HG02970 (cell line): ENCODE measurements around the gene VWA8.

ENCODE experiments used
- ATAC-seq: cut with Tn5 transposase; IDR thresholded peaks from one replicate; pipeline ENCODE4 v1.9.1; 2021; ENCODE audit warnings: mild to moderate bottlenecking, moderate library complexity, moderate number of reproducible peaks; ENCODE audit not compliant: unreplicated experiment, low FRiP score

VWA8 gene

DNA sequence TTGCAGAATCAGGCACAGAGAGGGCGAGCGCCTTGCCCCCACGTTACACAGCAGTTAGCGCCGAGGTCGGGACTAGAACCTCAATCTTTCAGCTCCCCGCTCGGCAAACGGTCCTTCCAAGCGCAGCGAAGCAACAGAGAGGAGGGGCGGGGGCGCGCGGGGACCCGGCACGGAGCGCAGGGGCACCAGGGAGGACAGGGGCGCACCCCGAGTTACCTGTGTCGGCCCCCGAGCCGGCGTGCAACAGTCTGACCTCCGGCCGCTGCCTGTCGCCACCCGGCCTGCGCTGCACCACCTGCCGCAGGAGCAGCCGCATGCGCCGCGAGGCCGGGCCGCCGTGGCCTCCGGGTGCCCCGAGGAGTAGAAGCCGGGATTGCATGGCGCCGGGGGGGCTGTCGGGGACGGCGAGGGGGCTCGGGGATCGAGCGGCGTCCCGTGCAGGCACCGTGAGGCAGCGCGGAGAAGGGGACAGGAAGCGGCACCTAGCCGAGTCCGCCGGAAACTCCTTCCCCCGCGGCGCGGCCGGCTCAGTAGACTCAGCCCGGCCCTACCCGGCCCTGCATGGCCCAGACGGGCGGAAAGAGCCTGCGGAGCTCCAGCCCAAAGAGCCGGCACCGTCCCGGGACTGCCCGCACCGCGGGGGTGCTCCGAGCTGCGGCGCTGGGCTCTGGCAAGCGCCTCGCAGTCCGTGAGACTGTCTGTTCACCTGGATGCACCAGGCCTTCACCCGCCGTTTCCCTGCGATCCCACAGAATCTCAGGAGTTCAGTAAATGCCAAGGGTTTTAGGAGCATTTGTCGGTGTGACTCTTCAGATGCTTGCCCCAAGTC lies at the start of gene VWA8:
Gene VWA8, minus strand, starts transcription at position 473 of the 829 bp plus-strand sequence. Its CDS starts 94 bp downstream, at position 379.
- peak; percentile 82 for ATAC-seq

DNA sequence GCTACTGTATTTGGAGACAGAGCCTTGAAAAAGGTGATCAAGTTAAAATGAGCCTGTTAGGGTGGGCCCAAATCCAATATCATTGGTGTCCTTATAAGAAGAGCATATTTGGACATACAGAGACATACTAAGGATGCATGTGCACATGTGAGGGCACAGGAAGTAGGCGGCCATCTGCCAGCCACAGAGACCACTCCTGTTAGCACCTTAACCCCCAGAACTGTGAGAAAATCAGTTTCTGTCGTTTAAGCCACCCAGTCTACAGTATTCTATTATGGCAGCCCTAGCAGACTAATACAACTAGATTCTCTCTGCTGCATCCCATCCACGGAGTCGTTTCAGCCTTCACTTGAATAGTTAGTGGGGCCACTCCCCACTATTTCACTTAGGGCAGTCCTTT lies 48.1 kb upstream of the VWA8 start:
- no peak for ATAC-seq

DNA sequence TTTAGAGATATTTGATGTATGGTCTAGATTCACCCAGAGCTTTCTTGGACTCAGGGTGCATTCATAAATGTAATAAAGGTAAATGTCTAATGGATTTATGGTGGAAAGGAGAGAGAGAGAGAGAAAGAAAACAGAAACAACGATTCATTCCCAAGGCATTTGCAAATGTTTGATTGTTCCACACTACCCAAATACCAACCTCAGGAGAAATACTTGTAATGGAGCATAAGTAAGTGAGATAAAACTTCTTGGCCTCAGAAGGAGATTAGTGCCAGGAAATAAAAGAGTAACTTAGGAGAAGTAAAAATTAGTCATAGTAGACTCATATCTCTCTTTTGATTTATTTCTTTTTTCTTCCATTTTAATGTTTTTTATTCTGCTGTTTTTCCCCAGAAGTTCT lies 46.9 kb upstream of the VWA8 start:
- no peak for ATAC-seq

DNA sequence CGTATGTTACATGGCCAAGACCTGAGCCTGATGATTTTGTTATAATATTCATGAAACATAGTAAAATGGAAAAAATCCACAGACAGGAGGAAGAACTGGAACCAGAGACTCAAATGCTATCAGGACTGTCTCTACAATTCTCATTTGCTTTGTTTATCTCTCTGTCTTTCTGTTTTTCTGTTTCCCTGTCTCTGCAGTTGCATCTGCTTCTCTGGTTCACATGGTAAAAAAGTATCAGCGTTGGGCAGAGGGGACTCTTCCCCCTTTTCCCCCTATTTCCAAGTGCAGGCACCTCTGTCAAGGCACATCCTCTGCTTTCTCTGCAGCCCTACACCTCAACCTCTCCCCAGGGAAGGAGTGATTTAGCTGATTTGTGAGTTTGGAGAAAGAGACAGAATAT lies 41.2 kb upstream of the VWA8 start:
- no peak for ATAC-seq

DNA sequence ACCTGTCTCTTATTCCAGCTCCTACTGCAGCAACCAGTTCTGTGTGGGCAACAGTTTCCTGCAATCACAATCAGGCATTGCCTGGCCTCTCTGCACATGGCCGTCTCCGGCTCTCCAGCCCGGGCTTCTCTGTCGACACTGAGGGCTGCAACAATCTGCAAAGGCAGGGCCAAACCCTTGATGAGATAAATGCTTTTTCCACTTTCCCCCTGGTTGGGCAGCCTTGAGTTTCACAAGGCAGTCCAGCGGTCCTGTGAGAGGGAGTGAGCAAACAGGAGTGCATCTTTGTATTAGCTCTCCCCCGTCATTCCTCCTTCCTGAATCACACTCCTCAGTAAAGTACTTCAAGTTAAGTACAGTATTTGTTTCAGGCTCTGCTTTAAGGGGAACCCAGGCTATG lies 40.7 kb upstream of the VWA8 start:
- ATAC-seq = no peak

DNA sequence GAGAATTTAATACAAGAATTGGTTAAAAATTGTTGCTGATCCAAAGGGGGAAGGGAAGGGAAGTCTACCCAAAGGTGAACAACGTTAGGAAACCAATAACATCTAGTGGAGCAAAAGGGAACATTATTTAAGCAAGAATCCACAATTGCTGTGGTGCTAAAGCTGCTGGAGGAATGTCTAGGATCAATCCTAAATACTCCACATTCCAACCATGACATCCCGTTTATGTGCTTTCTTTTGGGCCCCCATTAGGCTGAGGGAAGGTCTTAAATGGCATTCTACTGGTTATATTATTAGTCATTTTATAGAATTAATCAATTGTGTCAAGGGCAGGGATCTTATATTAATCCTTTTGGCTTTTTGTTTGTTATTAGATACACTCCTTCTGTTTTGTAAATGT lies 39.9 kb upstream of the VWA8 start:
- ATAC-seq = no peak

DNA sequence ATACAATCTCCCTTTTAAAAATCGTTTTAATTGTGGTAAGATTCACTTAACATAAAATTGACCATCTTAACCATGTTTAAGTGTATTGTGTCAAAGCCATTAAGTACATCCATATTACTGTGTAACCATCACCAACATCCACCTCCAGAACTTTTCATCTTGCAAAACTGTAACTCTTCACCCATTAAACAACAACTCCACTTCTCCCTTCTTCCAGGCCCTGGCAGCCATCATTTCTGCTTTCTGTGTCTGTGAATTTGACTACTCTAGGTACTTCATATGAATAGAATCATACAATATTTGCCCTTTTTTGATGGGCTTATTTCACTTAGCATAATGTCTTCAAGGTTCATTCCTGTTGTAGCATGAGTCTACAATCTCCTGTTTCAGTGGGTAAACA lies 36.5 kb upstream of the VWA8 start:
- ATAC-seq = no peak

DNA sequence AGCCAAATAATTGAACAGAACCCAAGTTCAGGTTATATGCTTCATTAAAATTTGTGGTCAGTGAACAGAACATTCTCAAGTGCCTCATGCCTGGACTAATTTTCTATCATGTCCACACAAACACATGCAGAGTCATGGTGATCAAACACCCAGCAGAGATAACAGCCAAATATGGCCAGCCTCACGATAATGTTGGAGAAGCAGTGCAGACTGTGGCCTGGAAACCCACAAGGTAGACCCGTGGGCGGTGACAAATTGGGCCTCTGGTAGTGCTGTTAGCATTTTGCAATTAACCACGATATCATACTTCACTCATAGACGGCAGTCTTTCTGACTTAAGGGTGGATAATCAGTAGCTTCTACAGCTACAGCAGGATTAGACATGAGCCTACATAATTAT lies 35.0 kb upstream of the VWA8 start:
- no peak for ATAC-seq

DNA sequence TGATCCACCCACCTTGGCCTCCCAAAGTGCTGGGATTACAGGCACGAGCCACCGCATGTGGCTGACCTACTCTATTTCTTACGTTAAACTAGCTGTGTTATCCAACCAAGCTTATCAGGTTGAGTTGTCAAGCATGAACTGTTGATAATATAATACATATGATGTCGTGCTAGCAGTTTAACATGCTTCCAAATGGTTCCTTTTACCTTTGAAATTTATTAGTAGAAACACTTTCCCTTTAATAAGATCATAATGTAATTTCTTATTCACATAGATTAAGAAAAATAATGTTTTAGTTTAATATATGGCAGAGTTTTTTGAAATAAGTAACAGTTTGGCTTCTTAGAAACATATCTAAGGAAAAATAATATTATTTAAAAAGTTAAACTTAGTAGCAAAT lies 34.4 kb upstream of the VWA8 start:
- ATAC-seq = no peak

DNA sequence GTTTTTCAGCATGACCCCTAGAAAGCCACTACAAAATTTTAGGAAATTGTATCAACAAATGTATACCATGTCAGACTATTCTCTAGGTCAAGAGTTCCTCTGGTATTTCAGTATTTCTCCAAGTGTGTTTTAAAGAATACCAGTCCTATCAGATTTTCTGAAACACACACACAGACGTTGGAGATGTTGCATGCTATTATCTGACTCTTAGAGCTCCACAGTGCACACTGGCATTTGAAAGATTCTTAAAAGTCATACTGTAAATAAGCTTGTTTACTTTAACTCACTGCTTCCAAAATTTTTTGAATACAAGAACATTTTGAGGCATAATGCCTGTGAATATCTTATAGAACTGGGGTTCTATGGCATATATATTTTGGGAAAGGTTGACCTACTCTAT lies 33.8 kb upstream of the VWA8 start:
- ATAC-seq = no peak

DNA sequence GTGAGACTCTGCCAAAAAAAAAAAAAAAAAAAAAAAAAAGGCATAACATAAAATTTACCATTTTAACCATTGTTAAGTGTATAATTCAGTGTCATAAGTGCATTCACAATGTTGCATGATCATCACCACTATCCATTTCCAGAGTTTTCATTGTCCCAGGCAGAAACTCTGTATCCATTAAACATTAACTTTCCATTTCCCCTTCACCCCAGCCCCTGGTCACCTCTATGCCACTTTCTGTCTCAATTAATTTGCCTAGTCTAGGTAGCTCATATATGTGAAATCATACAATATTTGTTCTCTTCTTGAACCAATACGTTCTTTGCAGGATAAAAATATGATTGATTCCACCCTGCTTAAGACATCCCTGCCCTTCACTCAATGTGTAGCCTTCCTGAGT lies 31.0 kb upstream of the VWA8 start:
- ATAC-seq = no peak

DNA sequence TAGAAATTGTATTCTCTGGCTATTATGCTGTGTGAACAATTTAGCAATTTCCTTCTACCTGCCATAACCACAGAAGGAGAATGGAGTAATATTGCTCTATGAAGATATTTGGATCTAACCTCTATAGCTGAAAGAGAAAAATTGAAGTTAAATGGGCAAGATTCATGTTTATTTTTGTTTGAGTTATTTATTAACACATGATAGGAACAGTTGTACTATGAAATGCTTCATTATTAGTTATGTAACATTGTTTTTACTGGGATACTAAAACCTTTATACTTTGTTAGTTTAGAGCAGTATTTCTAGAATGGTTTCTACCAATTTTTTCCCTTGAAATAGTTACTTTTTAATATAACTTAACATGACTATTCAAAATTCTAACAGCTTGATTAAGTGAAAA lies 27.3 kb upstream of the VWA8 start:
- ATAC-seq = no peak

DNA sequence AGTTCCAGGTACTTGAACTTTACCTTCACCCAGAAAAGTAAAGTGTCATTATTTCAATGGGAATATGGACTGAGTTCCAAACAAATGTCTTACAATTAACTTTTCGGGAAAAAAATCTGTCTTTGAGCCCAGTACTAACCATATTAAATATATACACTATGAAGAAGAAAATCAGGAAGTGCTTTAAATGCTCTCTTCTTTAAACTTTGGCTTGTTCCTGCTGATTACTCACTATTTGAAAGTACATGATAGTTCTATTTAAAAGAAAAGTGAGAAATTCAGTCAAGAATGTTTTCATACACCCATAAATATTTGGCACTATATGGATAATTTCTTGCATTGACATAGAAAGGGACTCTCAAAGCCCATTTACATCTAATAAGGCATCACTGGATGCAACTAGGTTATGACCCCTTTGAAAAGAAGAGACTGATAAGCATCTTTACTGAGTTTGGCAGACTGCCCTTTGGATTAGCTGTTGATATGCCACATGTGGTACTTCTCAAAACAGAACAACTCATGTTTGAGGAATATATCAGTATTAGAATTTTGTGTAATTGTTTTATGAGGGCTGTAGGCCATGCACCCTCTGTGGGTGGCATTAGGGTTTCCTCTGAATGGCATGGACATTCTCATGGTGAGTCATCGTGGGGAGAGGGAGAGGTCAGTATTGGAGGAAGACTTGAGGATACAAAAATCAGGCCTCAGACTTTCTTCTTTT lies 25.0 kb upstream of the VWA8 start:
- ATAC-seq = no peak

DNA sequence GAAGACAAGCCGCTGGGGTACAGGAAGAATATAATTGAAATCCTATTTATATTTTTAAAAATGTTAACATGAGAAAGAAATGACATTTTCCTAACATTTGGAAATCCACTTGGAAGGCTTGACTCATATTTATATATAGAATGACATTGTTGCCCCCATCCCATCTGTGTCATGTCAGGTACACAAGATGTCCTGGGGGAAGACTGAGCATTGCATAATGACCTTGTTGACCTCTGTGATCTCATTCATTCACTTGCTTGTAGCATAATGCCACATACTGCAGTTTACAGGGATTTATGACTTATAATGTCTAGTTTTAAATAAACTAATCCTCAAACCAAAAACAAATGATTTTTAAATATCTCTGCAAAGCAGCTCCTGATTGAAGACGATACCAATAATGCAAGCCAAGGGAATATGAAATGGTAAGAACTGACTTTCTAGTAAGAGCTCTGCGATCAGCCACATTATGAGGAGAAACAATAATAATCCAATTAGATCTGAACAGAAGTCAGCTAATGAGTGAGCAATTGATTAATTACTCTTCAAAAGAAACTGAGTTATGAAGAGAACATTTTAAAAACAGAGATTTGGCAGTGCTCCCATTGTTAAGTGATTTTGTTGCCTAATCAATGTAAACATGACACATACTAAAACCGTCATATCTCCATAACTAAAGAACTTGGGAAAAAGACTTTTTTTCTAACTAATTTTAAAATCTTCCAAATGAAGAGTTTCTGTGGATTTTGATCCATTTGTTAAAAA lies 21.2 kb upstream of the VWA8 start:
- ATAC-seq = no peak

DNA sequence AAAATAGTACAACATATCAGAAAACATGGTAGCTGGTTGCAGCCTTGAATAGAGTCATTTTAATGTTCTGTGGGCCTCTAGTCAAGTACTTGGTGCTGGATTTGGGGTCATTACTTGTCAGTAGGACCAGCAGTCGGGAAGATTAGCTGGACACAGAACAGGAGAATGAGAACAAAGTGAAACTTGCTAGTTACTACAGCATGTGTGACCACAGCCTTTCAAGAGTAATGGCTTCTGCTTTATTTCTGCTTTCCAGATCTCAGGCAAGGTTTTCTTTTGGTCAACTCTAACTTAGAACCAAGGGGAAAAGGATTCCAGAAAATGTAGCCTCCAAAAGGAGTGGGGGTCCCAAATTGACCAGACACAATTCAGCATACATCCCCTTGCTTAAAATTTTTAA lies 17.1 kb upstream of the VWA8 start:
- no peak for ATAC-seq

DNA sequence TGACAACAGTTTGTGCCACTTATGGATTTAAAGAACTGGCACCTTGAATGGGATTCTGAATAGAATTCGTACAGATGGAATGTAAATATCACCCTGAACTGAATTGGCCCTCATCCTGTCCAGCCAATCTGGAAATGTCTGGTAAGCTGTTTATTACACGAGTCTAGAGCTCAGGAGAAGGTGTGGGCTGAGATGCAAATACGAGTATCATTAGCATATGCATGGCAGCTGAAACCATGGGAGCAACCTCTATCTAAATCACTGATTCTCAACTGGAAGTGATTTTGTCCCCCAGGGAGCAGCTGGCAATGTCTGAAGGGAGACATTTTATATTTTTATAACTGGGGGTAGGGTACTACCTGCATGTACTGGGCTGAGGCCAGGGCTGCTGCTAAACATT lies 15.6 kb upstream of the VWA8 start:
- no peak for ATAC-seq

DNA sequence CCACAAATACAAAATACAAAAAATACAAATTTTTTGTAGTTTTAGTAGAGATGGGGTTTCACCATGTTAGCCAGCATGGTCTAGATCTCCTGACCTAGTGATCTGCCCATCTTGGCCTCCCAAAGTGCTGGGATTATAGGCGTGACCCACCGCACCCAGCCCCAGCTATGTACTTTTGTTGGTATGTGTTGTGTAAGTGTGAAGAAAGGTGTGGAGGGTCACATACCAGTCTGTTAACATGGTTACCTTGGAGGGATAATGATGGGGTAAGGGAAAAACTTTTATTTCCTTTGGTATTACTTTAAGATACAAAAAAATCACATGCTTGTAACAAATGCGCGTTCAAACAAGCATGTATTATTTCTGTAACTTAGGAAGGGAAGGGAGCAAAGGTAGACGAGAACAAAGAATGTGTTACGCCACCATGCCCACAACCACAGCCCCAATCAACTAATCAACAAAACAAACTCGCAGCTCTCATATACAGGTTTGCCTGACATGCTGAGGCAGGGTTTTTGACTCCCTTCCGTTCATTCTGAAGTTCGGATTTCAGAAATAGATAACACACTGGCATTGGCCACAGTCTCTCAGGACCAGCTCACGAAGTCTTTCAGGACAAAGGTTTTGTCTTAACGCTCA lies 13.5 kb upstream of the VWA8 start:
- ATAC-seq = no peak

DNA sequence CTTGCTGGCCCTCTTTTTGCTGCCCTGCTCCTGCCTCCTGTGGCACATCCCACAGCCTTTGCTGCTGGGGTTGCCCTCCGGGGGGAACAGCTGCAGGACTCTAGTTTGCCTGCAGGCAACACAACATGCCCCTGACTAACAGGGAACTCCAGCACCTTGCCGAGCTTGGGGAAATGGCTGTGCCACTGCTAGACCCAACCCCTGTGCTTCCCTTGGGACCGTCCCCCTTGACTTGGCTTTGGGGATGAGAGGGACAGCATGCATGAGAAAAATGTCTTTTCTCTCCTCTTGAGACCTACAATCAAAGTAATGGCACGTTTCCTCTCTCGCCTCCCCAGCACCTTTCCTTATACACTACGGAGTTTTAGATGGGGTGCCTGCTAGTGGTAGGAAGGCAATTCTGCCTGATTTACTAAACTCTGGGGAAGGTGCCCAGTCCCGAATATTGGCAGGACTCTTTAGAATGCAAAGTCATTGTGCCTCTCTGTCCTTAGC lies 12.4 kb upstream of the VWA8 start:
- no peak for ATAC-seq

DNA sequence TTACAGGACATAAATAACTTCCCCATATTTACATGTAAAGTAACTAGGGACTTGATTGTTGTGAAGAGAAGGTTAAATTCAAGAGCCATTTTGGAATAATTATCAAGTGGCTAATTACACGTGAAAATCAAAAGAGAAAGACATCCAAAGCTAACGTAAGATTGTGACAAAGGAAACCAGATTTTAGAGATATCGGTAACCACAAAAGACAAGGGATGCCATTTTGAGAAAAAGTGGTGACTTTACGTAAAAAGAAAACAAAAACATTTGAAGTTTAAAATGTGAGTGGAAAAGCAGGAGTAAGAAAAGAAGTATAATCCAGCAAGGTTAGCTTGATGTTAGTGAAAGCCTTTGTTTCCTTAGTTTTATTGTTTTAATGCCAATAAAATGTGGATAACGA lies 10.9 kb upstream of the VWA8 start:
- ATAC-seq = no peak

DNA sequence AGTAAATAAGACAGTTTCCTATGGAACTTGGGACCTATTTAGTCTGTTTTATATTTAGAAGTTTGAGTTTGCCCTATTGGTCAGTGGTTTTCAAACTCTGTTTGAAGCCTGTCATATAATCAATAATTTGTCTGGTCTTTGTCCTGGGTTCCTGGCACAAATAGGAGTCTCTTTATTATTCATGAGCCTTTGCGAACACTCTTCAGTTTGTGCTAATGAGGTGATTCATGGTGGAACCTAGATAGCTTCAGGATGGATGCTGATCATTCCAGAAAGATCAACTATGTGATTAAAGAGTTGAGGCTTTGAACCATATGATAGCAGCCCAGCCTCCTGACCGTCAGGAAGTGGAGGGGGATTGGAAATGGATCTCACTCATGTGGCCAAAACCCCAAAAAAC lies 10.0 kb upstream of the VWA8 start:
- no peak for ATAC-seq

DNA sequence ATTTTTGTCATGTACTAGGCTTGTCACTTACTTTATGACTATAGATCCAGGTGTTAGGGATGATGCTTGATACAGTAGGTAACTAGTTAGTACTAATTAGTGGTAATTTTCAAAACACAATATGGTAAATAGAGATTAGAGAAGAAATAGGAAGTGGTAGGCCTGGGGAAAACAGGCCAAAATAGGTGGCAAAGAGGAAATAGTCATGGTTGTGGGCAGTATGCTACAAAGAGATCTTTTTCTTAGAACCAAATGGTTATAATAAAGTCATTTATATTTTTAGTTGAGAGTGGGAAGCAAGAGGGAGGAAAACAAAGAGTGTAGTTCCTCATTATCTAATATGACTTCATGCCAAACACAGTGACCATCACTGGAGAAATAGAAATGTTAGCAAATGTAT lies 9.1 kb upstream of the VWA8 start:
- ATAC-seq = no peak
